Glomerular endothelial cell (primary cell): ENCODE data around the gene VPS16. TPM values are rescaled to one million over a fixed set of nuclear protein-coding genes. Genes with fewer than 3 reads are reported as not detected.

Experiments
- DNase-seq: peaks from one replicate; pipeline ENCODE4 v3.0.0-alpha.2; 2011; ENCODE audit warnings: low read depth, low spot score; ENCODE audit errors: extremely low read depth
- total RNA-seq: library from RNA; depleted of rRNA; stranded (reverse); fragments of >200 nt; gene quantifications from 2 replicates; pipeline ENCODE4 v1.2.3, GENCODE V29; 2015

VPS16 gene
- total RNA-seq = 32.8 and 36.6 TPM in 2 replicates

DNA sequence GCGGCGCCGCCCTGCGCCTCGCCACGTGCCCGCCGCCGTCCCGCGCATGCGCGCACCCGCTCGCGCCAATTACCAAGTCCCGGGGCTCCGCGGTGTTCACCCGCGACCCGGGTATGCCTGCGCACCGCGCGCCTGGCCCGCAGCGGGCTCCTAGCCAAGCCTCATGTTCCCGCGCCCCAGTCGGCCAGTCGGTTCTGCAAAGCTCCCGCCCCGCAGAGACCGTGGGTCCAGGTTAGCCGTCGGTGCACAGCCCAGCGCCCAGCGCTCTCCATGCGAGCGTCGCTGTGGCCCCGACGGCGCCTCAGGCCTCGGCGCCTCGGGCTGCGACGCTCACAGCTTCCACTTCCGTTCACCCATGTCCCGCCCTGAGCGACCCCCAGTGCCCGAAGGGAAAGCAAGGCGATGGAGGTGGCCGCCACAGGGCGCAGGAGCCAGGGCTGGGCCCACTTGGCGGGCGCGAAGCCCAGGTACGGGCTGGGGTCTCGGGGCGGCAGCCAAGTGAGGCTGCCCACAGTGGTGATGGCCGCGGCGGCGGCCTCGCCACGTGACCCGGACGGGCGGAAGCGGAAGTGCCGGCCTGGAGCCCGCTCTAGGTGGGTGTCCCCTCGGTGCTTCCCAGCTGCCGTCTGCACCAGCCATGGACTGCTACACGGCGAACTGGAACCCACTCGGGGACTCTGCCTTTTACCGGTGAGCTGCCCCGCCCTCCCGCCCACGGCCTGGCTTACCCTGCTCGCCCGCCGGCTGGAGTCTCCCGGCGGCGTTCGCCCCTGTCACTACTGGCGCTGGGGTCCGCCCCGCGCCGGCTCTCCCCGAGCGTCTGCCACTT, at the start of gene VPS16, which contains the start of gene PCED1A:
Gene VPS16 (plus strand): TSS at position 608 of the 829 bp plus-strand sequence. CDS start 30 bp downstream, at position 638.
Gene PCED1A (minus strand): TSS at position 518 of the 829 bp plus-strand sequence. CDS start 743 bp downstream, outside the sequence.
- no peak for DNase-seq

DNA sequence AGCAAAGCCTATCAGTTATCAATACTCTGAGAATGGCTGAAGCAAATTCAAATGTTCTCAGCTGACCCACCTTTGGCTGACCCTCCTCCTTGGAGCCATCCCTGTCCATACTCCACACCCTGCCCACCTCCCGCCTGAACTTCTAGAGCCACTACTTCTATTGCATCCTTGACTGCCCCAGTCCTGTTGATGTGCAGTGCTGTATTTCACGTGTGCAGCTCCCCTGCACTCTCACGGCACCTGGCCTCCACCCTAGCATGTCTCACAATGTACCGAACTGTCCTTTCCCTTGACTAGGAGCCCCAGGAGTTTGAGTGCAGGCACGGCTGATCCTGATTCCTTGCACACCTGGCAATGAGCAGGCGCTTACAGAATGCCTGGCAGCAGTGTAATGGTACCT, 47.1 kb upstream of the VPS16 start:
- no peak for DNase-seq

DNA sequence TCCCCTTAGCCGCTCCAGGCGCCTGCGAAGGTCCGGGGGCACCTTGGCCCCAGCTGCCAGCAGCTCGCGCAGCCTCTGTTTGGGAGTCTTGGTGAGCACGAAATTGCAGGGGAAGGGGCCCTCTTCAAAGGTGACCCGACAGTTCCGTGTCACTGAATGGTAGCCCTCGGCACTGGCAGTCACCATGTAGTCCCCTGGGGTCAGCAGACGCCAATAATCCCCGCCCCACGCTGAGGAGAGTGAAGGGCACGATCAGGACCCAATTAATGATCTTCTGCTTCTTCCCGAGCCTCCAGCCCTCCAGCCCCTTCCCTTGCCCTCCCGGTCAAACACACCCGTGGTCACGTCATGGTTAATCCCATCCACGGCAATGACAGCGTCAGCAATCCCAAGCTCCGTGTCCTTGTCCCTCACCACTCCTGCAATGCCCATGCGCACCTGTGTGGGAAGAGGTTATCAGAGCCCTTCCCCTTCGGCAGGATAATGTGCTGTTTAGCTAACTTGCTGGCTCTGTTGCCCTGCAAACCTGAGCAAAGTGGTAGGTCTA, 46.3 kb upstream of the VPS16 start:
- no peak for DNase-seq

DNA sequence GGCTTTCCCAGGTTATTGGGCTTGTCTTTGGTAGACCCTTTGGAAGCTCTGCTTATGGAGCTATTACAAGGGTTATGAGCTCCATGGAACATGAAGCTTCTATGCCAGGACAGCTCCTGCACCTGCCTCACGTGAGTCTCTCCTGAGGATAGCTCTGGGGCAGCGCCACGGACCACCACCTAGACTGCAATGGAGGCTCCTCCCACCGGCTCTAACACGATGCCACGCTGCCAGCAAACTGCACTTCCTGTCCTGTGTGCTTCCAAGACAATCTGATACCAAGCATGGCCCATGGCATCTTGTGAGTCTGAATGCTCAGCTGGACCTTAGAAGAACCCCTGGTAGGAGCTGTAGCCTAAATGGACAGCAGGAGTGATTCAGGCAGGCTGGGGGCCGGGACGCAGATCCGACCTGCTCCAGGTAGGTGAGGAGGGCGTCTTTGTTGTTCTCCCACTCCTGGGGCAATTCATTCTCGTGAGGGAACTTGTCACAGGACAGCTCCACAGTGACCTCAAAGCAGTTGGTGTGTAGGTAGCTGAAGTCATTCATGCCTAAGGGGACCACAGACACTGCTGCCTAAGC, 45.6 kb upstream of the VPS16 start:
- no peak for DNase-seq

DNA sequence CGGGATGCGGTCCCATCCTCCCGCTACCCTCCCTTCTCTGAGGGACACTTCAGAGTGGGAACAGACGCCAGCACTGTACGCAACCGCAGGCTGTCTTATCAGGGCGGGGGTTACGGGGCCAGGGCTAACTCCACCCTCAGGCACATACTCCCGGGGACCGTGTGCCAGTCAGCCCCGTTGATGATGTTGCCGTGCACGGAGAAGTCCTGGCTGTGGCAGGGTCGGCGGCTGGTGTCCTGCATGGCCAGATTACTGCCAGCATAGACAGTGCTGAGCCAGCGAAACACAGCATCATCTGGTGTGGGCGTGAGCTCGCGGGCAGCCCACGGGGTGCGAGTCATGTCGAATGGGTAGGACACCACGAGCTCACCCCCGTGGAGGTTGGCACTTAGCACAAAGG, 45.1 kb upstream of the VPS16 start:
- no peak for DNase-seq

DNA sequence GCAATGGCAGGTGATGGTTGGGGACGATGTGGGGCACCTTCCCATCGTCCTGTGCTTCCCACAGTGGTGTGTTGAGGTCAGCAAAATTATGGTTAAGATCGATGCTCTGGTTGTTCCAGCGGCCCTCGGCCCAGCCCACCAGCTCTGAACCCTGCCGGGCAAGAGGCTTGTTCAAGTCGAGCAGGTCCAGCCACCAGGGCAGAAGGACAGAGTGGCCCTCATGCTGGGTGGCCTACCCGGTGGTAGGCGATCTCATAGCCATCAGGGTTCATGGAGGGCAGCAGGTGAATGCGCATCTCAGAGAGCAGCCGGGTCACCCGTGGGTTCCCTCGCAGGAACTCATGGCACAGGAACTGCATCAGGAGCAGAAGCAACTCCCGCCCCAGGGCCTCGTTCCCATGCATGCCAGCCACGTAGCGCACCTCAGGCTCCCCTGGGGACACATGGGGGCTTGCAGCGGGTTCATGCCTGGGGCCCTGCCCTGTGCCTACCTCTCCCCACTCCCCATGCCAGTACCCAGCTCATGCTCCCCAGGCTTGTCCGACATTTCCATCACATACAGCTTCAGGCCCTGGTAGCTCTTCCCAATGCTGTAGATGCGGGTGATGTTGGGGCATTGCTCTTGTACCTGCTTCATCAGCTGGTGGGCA, 44.4 kb upstream of the VPS16 start:
- no peak for DNase-seq

DNA sequence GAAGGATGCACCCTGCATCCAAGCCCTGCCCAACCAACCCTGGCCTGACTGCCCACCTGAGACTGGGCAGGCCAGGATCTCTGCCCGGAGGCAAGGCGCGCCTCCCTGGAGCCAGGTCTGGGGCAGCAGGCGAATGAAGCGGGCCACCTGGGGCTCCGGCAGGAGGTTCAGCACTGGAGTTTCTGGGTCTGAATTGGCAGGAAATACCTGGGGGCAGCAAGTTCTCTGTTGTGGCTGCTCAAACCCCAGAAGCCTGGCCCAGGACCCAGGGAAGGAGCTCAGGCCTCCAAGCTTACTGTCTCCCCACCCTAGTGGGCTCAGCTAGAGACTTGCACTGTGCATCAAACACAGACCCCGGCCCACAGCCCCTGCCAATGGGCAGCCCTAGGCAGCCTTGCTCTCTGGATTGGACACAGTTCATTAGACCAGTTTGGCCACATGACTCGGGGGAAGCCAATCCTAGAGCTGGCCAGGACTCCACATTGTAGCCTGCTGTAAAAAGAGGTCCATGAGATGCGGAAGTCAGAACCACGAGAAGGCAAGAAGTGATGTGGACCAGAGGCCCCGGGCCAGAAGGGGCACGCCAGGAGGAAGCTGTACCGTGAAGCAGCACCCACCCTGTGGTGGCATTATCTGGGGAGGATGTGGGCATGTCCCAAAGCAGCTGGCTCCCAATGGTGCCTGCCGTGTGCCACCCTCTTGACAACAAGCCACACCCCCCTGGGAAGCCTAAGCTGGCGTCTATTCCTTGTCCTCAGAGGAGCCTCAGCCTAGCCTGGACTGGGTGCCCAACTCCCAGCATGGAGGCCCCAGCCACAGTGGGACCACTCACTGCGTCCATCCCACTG, 43.2 kb upstream of the VPS16 start:
- no peak for DNase-seq

DNA sequence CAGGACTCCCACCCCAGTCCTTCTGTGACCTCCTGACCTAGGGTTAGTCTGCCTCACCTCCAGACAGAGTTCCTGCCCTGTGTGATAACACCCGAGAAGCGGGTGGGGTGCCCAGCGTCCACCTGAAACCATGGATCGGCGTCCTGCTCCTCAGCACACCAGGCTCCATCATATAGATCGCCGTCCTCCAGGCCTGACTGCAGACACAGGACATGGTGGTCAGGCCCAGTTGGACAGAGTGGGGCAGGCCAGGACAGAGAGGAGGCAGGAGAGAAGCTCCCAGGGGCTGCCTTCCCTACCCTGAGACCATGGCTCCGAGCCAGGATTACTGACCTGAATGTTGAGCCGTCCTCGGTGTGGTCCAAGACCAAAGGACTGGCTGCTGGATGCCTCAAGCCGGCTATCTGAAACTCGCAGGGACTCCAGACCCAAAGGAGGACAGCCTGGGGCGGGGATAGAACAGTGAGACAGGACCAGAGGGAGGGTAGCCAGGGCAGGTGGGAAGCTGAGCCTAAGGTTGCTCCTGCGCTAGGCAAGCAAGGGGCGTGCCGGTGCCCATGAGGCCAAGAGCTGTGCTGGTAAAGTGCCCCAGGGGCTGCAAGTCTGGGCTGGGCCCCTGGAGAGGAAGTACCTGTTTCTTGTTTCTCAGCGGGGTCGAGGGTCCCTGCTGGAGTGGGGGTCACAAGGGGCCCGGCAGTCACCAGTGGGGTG, 42.3 kb upstream of the VPS16 start:
- DNase-seq = no peak

DNA sequence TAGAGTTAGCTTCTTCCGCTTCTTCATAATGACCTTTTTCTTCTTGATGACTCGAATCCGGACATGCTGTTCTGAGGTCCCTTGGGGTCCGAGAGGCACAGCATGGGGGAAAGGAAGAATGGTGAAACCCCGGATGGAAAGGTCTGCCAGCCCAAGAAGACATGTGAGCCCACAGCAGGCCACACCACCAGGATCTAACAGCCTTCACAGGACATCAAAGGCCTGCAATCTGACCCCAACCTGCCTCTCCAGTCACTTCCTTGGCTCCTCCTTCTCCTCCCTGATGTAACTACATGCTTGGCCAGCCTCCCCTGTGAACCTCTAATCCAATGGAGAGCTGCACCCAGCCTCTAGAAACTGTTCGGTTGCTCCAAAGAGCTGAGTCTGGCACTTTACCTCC, 41.7 kb upstream of the VPS16 start:
- no peak for DNase-seq

DNA sequence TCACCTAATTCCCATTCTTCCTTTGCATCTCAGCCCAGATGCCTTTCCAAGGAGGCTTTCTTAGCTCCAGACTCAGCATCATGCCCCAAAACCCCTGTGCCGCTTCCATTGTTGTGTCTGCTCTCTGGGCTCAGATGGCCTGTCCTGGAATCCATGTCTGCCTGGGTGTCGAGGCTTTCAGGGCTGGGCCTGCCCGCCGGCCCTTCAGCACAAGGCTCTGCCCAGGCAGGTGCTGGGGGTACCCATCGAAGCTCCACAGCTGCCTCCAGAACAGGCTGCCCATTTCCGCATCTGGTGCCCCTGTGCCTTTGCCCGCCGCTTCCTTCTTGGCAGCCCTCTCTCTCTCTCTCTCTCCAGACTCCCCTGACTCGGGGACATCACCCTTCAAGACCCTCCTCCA, 41.3 kb upstream of the VPS16 start:
- no peak for DNase-seq

DNA sequence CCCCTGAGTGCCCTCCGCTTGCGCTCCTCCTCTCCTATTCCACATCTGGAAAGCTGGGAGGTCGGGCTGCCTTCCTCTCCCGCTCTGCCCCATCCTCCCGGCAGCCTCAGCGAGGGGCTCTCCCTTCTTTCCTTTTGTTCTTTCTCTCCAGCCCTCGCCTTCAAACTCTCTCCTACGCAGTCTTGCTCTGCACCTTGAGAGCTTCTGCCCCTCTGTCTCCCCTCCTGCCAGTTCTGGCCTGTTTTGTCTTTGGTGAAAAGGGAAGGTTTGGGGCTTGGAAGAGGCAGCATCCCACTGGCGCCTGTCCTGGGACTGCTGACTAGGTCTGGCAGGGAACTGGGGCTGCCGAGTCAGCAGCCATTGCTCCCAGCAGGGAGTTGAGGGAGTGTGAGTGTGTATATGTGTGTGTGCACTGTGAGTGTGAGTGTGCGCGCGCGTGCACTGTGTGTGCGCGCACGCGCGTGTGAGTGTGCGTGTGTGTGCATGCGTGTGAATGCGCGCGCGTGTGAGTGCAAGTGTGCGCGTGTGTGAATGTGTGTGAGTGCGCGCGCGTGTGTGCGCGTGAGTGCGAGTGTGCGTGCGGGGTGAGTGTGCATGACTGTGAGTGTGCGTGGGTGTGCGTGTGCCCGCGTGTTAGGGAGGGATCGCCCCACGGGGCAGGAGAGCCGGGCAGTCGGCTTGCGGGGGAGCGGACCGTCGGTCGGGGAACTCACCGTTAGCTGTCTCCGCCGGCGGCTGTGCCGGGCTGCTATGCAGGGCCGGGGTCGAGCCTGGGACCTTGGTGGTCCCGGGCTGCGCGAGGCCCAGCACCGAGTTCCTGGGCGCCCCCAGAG, 40.6 kb upstream of the VPS16 start:
- DNase-seq = no peak

DNA sequence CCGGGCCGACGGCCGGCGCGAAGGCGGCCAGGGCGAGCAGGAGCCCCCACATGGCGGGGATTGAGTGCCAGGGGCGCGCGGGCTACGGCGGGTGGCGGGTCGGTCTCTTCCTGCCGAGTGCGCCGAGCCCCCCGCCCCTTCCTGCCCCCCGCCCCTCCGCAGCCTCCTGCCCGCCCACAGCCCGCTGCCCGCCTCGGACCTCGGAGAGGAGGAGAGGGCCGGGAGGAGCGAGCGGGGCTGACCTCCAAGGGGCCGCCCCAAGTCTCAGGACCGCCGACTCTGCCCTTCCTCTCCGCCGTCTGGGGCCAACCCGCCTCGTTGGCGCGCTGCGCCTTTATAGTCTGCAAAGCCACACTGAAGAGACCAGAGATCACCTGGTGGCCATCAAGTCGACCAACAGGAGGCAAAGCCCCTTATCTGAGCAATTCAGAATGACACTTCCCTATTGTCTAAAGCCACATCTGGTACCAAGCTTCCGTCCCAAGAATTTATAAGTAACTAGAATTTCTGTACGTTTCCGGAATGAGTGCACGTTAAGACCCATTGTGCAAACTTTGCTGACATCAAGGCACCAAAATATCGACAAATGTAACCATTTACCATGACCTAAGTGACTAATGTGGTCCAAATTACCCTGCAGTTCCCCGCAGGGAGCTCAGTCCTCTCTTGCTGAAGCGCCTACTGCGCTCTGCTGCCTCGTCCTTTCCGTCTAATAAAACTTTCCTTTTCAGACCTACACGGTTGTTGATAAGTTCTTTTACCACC, 39.8 kb upstream of the VPS16 start, which contains the start of gene CPXM1:
Gene CPXM1 (minus strand): TSS at position 107 of the 765 bp plus-strand sequence. CDS start 55 bp downstream, at position 52.
- DNase-seq = peak; percentile 14

DNA sequence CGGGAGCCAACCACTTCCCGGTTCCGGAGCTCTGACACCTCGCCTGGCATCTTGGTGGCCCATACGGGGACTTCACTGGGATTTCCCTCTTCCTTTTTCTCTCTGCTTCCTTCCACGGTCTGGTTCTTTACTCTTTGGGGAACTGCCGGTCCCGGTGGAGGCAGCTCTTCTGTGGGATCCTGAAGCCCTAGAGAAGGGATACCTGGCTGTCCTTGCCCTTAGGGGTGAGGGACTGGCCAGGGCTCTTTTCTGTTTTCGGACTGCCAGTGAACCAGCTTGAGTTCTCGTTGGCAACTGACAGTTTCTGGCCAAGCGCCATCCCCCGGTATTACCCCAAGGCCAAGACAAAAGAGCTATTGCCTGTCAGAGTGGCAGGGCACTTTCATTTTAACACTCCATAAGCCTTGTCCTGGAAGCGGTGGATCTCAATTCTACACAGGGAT, 39.2 kb upstream of the VPS16 start:
- DNase-seq = no peak

DNA sequence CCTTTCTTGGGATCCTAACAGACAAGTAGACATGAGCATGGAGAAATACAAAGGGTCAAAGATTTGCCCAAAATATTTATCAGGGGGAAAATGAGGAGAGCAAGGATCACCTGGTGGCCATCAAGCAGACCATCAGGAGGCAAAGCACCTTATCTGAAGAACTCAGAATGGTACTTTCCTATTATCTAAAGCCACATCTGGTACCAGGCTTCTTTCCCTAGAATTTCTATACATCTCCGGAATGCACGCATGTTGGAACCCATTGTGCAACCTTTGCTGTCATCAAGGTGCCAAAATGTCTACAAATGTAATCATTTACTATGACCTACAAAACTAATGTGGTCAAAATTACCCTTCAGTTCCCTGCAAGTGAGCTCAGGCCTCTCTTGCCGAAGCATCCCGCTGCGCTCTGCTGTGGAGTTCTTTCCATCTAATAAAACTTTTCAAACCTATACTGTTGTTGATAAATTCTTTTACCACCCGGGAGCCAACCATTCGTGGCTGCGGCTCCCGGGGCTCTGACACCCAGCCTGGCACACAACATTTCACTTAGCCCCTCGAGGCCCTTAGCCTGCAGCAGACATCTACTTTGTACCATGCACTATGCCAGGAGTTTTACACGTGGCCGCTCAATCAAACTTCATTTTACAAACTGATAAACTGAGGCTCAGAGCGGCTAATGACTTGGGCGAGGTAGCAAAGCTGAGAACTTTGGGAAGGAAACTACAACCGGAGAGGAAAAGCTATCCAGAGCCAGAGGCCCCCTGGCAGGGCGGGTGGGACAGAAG, 36.3 kb upstream of the VPS16 start:
- no peak for DNase-seq

DNA sequence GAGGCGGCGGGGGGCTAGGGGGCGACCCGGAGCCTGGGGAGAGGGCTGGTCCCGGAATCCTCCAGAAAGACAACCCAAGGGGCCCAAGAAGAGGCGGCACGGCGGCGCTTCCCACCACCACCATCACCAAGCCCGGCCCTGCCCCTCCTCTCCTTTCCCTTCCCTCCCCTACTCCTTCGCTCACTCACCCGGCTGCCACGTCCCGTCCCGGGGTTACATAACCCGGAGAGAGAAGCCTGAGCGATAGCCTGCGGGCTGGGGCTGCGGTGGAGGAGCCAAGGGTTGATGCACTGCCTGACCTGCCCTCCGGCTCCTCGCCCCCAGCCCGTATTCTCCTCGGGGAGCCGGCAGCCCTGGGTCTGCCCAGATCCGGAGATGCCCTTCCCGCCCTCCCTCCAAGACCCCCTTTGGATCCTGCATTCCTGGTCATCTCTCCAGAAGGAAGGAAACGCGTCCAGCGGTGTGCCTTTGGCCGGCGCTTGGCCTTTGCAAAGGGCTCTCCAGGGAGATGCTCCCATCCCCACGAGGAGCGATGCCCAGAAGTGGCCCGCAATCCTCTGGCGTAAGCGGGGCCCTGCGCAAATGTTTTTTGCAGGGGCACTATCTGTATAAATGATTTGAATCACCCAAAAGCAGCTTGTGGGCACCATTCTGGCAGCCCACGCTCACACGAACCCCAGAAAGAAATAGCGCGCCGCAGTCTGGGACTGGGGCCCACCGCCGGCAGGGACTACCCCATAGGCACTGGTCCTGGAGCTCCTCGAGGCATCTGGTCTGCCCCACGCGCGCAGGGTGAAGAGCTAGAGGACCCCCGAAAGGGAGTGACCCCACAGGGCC, 35.5 kb upstream of the VPS16 start:
- no peak for DNase-seq

DNA sequence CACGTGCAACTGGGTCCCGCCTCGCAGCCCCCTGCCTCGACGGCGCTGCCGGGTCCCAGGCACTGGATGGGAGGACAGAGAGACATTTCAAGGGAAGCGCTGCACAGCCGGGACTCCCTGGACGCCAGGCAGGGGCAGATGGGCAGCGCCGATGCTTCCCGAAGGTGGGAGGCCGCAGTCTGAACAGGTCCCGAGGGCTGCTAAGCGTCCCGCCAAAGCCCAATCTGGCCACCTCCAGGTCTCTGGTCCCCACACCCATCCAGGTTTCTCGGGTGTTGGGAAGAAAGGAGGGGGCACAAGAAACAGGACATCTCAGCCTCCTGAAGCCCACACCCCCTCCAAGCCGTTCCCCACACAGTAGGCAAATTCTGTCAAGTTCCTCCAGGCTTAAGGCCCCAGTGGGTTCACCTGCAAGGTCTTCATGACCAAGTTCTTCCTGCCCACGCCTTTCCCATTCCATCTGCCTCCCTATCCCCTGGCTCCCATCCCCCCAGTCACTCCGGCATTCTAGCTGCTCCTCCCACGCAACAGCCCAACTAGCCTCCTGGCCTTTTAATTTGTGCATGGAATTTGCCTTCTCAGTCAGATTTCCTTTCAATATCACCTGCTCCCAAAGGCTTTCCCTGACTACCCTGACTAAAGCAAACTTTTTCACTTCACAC, 34.7 kb upstream of the VPS16 start:
- DNase-seq = no peak
